ENCODE data around the gene CCDC142. TPM values are rescaled to one million over a fixed set of nuclear protein-coding genes. Genes with fewer than 3 reads are reported as not detected.
A peak's percentile ranks its signal among the peaks of the same experiment; 100 is the strongest.

The CCDC142 gene
- total and polyA plus RNA-seq, 2 of the 8 experiments (the other 6 are each of a cell fraction or from before 2014, with no cell fraction given) = 6.0 to 10.7 TPM

- Histone ChIP-seq H2BK5ac (ENCODE audit: low read depth, low read length) (peak within 1 kb of the TSS; percentile 98), H3K18ac (ENCODE audit: extremely low read depth, low read length) (peak within 1 kb of the TSS; percentile 100), H3K23ac (ENCODE audit: insufficient read length) (no peak within 1 kb of the TSS), H3K23me2 (ENCODE audit: low read depth, low read length) (peaks cover 26% of the 10 kb centered on the region), H2BK15ac (ENCODE audit: low read length) (peak within 1 kb of the TSS; percentile 10; the same call in 1 of the 2 replicates), H2BK20ac (ENCODE audit: low read length) (no peak within 1 kb of the TSS), H3K4me1 (replicated peaks in 1 of 4; ENCODE audit: control insufficient read depth in 3 of 4, insufficient read depth in 4 of 4, low read length in 3 of 4) (peaks cover 3 to 25% (median 20%) of the 10 kb centered on the region in 4 experiments), H2BK12ac (ENCODE audit: low read depth, low read length) (peak within 1 kb of the TSS; percentile 91), H3K36me3 (ENCODE audit: control insufficient read depth in 2 of 4, insufficient read depth in 4 of 4, low read length in 3 of 4) (peaks cover 0 to 9% (median 4%) of the 10 kb centered on the region in 4 experiments; a peak in 6 of 8 replicates), H3K9ac (replicated peaks in 1 of 4; ENCODE audit: extremely low read depth in 1 of 4, low read depth in 3 of 4, low read length in 3 of 4) (peak within 1 kb of the TSS; percentile 87 to 98 (median 96)), H2BK120ac (replicated peaks; ENCODE audit: low read depth, low read length) (peak within 1 kb of the TSS; percentile 100), H3K56ac (replicated peaks; ENCODE audit: insufficient read length, low read depth, low read length) (peak within 1 kb of the TSS; percentile 100), H3K4ac (replicated peaks; ENCODE audit: insufficient read length, low read depth, low read length) (peak within 1 kb of the TSS; percentile 100), H4K5ac (ENCODE audit: insufficient read length, low read depth, low read length) (peak within 1 kb of the TSS; percentile 100), H3K27ac (ENCODE audit: low read depth, low read length) (peak within 1 kb of the TSS; percentile 99), H4K91ac (replicated peaks; ENCODE audit: insufficient read length, low read length) (peak within 1 kb of the TSS; percentile 100), H2AFZ (ENCODE audit: low read length) (peak within 1 kb of the TSS; percentile 97; the same call in 1 of the 2 replicates), H3K79me2 (ENCODE audit: control insufficient read depth in 1 of 2, insufficient read depth in 2 of 2, low read length in 2 of 2) (peaks cover 0 to 3% of the 10 kb centered on the region in 2 experiments; a peak in 1 of 4 replicates), H2AK5ac (ENCODE audit: low read depth, low read length) (peak within 1 kb of the TSS; percentile 11; the same call in 1 of the 2 replicates), H3K4me2 (ENCODE audit: insufficient read depth in 1 of 2, low read depth in 2 of 2, low read length in 2 of 2) (peak within 1 kb of the TSS; percentile 86), H4K8ac (ENCODE audit: extremely low read depth, insufficient read depth, low read length) (peak within 1 kb of the TSS; percentile 99), H3K9me3 (ENCODE audit: insufficient read depth in 2 of 2, low read depth in 1 of 2, low read length in 1 of 2) (no peaks in the 10 kb centered on the region), H3K27me3 (replicated peaks in 1 of 4; ENCODE audit: control insufficient read depth in 3 of 4, extremely low read depth in 1 of 4, insufficient read depth in 3 of 4, low read length in 3 of 4) (peaks cover 48 to 80% (median 76%) of the 10 kb centered on the region in 4 experiments), H3K14ac (ENCODE audit: insufficient read length) (no peak within 1 kb of the TSS), H3K4me3 (ENCODE audit: extremely low read depth in 1 of 4, insufficient read depth in 2 of 4, low read depth in 3 of 4, low read length in 4 of 4) (peak within 1 kb of the TSS; percentile 61 to 98 (median 92)), H3K79me1 (ENCODE audit: low read depth, low read length) (no peaks in the 10 kb centered on the region), H4K20me1 (replicated peaks in 1 of 2; ENCODE audit: control insufficient read depth in 1 of 2, insufficient read depth in 2 of 2, low read length in 2 of 2) (peaks cover 0 to 4% of the 10 kb centered on the region in 2 experiments)
- DNase-seq (ENCODE audit: low read depth in 1 of 2, low spot score in 2 of 2) (peak; percentile 96 to 98), FAIRE-seq (no peak)
- CTCF ChIA-PET (ENCODE audit: partially characterized antibody) = interaction anchor here (0.7 to 2.4 kb wide), 7 partner anchors 25 to 81 kb away, joined by 3 to 13 read pairs (median 4); partner anchors contain the start of genes CCDC142 and TTC31
- WGBS, 2 experiments (ENCODE audit: extremely low coverage in 1 of 2, insufficient coverage in 1 of 2, insufficient read length in 1 of 2, insufficient replicate concordance in 2 of 2, low coverage in 1 of 2, low lambda C conversion rate in 2 of 2, missing lambda C conversion rate in 1 of 2) = 2% methylated on average over 54 of the region's 56 CpGs; no CpG with 5 or more reads in 1 of the 2 experiments
- POLR2A ChIA-PET (ENCODE audit: partially characterized antibody) = interaction anchor here (0.8 to 3.9 kb wide), 21 partner anchors 8 to 81 kb away, joined by 3 to 26 read pairs (median 4); partner anchors contain the start of genes AUP1, CCDC142, DQX1 and HTRA2
- no peak for TF ChIP-seq CBX8 (IDR thresholded peaks at IDR 0.05; ENCODE audit: borderline replicate concordance, low read depth, low read length)
- no peak for TF ChIP-seq FOSL1 (IDR thresholded peaks at IDR 0.05; ENCODE audit: insufficient read depth, low read depth, low read length)
- peak; percentile 68 for TF ChIP-seq CREB1 (IDR thresholded peaks at IDR 0.05)
- no peak for TF ChIP-seq BCL11A (IDR thresholded peaks at IDR 0.05; ENCODE audit: low read depth in 2 of 2, low read length in 2 of 2)
- no peak for TF ChIP-seq RXRA (IDR thresholded peaks at IDR 0.05; ENCODE audit: insufficient read depth, low read depth, low read length)
- TF ChIP-seq CHD1 (IDR thresholded peaks at IDR 0.05; ENCODE audit: low read depth, low read length) = no peak
- no peak for TF ChIP-seq HDAC2 (IDR thresholded peaks at IDR 0.05; ENCODE audit: borderline replicate concordance in 1 of 2, low read depth in 2 of 2, low read length in 2 of 2)
- no peak for TF ChIP-seq SIRT6 (IDR thresholded peaks at IDR 0.05; ENCODE audit: low read length)
- TF ChIP-seq SAP30 (IDR thresholded peaks at IDR 0.05; ENCODE audit: insufficient read depth, insufficient replicate concordance, low read length) = no peak
- peak; percentile 39 for TF ChIP-seq SP2 (IDR thresholded peaks at IDR 0.05; ENCODE audit: low read length)
- no peak for TF ChIP-seq GTF2F1 (IDR thresholded peaks at IDR 0.05; ENCODE audit: borderline replicate concordance, low read depth, low read length)
Measured at GRCh38 chr2:74507145-74507925, 24.5 kb upstream of the CCDC142 start, which contains the start of gene PCGF1. PCGF1 (minus strand) TSS chr2:74507695; CDS start chr2:74507668, 27 bp downstream.

Data from H1 (cell line).